ENCODE measurements around the gene ATP6V1G1. TPM values are rescaled to one million over a fixed set of nuclear protein-coding genes. Genes with fewer than 3 reads are reported as not detected.

The ATP6V1G1 gene
- total and polyA plus RNA-seq, 4 donors: 102 to 213 (median 168) TPM

DNA sequence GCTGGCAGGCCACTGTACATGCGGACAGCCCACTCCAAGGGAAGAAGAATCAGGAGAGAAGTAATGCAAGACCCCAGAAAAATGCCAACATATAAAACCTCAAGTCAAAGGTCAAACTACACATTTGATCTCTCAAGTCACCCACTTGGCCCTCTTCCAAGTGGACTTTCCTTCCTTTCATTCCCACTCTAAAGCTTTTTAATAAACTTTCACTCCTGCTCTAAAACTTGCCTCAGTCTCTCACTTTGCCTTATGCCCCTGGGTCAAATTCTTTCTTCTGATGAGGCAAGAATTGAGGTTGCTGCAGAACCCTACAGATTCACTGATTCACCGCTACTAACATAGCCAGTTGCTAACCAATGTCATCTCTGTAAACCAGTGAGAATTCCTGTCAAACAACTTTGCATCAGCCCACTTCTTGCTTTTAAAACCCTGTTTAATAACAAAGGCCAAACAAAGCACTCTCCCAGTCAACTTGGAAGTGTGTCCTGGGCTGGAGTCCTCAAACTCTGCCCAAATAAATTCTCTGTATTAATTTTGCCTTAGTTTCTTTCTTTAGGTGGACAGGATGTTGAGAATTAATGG lies 6.9 kb upstream of the ATP6V1G1 start:
- H3K27me3 ChIP-seq (ENCODE audit: control insufficient read depth in 3 of 3, insufficient read depth in 3 of 3, low read length in 2 of 3): no peaks in the 10 kb centered on the region
- no peak for DNase-seq
- no peak overlapping the region for H3K27ac ChIP-seq (ENCODE audit: low read depth in 1 of 2, low read length in 1 of 2)
- H3K4me1 ChIP-seq (ENCODE audit: control insufficient read depth in 5 of 5, insufficient read depth in 5 of 5, low read length in 5 of 5): no peaks in the 10 kb centered on the region
- no peaks in the 10 kb centered on the region for H3K36me3 ChIP-seq (ENCODE audit: control insufficient read depth in 4 of 4, insufficient read depth in 4 of 4, low read length in 4 of 4)
- no peak overlapping the region for H3K9ac ChIP-seq (ENCODE audit: insufficient read depth in 1 of 2, low read length in 2 of 2)
- TF ChIP-seq, protein P1, sequence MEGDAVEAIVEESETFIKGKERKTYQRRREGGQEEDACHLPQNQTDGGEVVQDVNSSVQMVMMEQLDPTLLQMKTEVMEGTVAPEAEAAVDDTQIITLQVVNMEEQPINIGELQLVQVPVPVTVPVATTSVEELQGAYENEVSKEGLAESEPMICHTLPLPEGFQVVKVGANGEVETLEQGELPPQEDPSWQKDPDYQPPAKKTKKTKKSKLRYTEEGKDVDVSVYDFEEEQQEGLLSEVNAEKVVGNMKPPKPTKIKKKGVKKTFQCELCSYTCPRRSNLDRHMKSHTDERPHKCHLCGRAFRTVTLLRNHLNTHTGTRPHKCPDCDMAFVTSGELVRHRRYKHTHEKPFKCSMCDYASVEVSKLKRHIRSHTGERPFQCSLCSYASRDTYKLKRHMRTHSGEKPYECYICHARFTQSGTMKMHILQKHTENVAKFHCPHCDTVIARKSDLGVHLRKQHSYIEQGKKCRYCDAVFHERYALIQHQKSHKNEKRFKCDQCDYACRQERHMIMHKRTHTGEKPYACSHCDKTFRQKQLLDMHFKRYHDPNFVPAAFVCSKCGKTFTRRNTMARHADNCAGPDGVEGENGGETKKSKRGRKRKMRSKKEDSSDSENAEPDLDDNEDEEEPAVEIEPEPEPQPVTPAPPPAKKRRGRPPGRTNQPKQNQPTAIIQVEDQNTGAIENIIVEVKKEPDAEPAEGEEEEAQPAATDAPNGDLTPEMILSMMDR (IDR thresholded peaks at IDR 0.05; ENCODE audit: control extremely low read depth, extremely low read depth): no peak
- no peak overlapping the region for H3K4me3 ChIP-seq
- ATAC-seq (ENCODE audit: insufficient read depth, low FRiP score): no peak
- WGBS, 2 donors: 88 to 96% methylated on average over 2 of the region's 2 CpGs
- H3K9me3 ChIP-seq (ENCODE audit: control insufficient read depth in 4 of 4, insufficient read depth in 3 of 4, low read length in 3 of 4): no peaks in the 10 kb centered on the region

DNA sequence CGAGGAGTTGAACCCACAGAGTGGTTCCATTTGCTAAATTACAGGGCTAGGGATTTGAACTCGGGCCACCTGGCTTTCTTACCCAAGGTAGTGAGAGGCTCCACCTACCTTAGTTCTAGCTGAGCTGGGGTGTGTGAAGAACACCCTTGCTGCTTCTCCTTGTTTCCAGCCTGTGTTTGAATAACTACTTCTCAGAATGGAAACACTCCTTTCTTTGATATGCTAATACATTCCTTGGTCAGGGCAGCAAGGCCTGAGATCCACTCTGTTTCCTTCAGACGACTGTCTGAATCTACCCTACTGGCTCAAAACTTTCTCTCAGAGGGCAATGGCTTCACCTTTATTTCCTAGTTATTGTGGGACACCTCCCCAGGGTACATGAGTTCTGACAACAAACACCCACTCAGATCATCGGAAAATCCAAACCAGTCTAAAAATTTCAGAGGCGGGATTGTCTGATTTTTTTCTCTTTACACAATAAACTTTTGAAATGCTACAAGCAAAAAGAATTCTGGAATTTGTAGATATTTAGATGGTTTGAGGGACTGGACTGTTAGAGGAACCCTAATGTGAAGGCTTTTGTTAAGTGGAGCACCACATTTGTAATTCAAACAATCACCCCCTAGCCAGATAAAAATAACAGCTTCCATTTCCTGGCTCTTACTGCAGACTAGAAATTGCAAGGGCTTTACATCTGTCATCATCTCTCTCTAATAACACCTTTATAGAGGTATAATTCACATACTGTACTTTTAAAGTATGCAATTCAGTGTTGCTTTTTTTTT lies 4.0 kb upstream of the ATP6V1G1 start:
- peaks cover 0 to 8% (median 0%) of the 10 kb centered on the region in 4 donors for H3K36me3 ChIP-seq (ENCODE audit: control insufficient read depth in 4 of 4, insufficient read depth in 4 of 4, low read length in 4 of 4)
- H3K4me1 ChIP-seq (ENCODE audit: control insufficient read depth in 5 of 5, insufficient read depth in 5 of 5, low read length in 5 of 5): peaks cover 0 to 6% (median 0%) of the 10 kb centered on the region in 5 donors
- H3K27me3 ChIP-seq (ENCODE audit: control insufficient read depth in 3 of 3, insufficient read depth in 3 of 3, low read length in 2 of 3): no peaks in the 10 kb centered on the region
- TF ChIP-seq, protein P1 (IDR thresholded peaks at IDR 0.05; ENCODE audit: control extremely low read depth, extremely low read depth): no peak
- no peak overlapping the region for H3K27ac ChIP-seq (ENCODE audit: low read depth in 1 of 2, low read length in 1 of 2)
- WGBS, 2 donors: 66 to 80% methylated on average over 5 of the region's 5 CpGs
- DNase-seq (peak in 1 of 3 donors; percentile 7), ATAC-seq (ENCODE audit: insufficient read depth, low FRiP score) (no peak)
- no peak overlapping the region for H3K4me3 ChIP-seq
- no peak overlapping the region for H3K9ac ChIP-seq (ENCODE audit: insufficient read depth in 1 of 2, low read length in 2 of 2)
- no peaks in the 10 kb centered on the region for H3K9me3 ChIP-seq (ENCODE audit: control insufficient read depth in 4 of 4, insufficient read depth in 3 of 4, low read length in 3 of 4)

DNA sequence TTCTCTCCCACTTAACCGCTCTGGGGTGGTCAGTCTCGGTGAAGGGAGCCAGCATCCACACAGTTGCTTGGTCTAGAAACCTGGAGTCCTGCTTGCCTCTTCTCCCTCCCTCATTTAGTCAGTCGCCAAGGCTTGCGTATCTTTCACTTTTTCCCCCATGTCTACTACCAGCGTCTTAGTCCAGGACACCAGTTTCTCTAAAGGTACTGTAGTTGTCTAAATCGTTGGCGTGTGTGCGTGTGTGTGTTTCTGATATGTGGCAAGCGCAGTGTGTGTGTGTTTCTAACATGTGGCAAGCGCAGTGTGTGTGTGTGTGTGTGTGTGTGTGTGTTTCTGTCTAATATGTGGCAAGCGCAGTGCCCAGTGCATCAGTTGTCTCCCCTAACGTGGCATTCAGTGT lies 641 bp downstream of the ATP6V1G1 start:
- Histone ChIP-seq H3K4me1 (ENCODE audit: control insufficient read depth in 5 of 5, insufficient read depth in 5 of 5, low read length in 5 of 5) (peaks cover 4 to 30% (median 20%) of the 10 kb centered on the region in 5 donors), H3K27me3 (ENCODE audit: control insufficient read depth in 3 of 3, insufficient read depth in 3 of 3, low read length in 2 of 3) (no peaks in the 10 kb centered on the region), H3K36me3 (ENCODE audit: control insufficient read depth in 4 of 4, insufficient read depth in 4 of 4, low read length in 4 of 4) (peaks cover 0 to 14% (median 8%) of the 10 kb centered on the region in 4 donors), H3K9me3 (ENCODE audit: control insufficient read depth in 4 of 4, insufficient read depth in 3 of 4, low read length in 3 of 4) (no peaks in the 10 kb centered on the region), H3K4me3 (peak overlapping the region; percentile 85), H3K9ac (ENCODE audit: insufficient read depth in 1 of 2, low read length in 2 of 2) (peak overlapping the region; percentile 96 to 99), H3K27ac (ENCODE audit: low read depth in 1 of 2, low read length in 1 of 2) (peak overlapping the region; percentile 66 to 94)
- DNase-seq: peak in 1 of 3 donors; percentile 22
- TF ChIP-seq, protein P1 (IDR thresholded peaks at IDR 0.05; ENCODE audit: control extremely low read depth, extremely low read depth): no peak
- WGBS, 2 donors: 0 to 2% methylated on average over 12 of the region's 12 CpGs
- ATAC-seq (ENCODE audit: insufficient read depth, low FRiP score): no peak

Data from lung (tissue), 12 donors.